Activated T-cell treated with anti-CD3 and anti-CD28 coated beads for 1 hour (primary cell): ENCODE measurements around the gene AGK.
"Not testable (repeated sequence)": the region's sequence is repeated elsewhere in the genome, so short reads cannot be mapped to it uniquely, and the experiment has no call there.

Source experiments
- DNase-seq: peaks from one replicate; pipeline ENCODE4 v3.0.0-alpha.2; 2020; ENCODE audit warnings: low read depth

The AGK gene

DNA sequence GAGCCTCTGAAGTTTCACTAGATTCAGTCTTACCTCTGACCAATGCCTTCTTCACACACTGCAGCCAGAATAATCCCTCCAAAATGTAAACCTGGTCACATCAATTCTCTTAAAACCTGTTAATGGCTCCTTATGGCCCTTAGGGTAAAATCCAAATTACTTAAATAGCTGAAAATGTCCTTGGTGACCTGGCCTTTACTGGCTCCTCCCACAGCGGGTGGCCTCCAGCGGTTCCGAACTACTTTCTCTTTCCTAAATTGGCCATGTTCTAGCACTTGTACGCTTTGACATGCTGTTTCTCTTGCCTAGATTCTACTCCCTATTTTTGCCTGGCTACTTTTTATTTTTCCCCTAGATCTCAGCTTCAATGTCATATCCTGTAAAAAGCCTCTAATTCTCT is 36.1 kb downstream of the AGK start:
- DNase-seq = no peak

DNA sequence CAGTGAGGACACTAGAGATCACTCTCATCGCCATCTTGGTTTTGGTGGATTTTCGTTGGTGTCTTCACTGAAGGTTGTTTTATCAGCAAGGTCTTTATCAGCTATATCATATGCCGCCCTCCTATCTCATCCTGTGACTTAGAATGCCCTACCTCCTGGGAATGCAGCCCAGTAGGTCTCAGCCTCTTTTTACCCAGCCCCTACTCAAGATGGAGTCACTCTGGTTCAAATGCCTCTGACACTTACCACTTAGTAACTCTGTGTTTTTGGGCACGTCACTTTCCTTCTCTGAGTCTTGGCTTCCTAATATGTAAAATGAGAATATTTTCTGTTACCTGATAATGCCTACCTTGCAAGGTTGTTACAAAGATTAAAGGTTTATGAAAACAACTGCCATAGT is 37.7 kb downstream of the AGK start:
- DNase-seq = no peak

- DNase-seq = no peak
These were observed 38.9 kb downstream of the AGK start for GRCh38 chr7:141590071-141590470.

DNA sequence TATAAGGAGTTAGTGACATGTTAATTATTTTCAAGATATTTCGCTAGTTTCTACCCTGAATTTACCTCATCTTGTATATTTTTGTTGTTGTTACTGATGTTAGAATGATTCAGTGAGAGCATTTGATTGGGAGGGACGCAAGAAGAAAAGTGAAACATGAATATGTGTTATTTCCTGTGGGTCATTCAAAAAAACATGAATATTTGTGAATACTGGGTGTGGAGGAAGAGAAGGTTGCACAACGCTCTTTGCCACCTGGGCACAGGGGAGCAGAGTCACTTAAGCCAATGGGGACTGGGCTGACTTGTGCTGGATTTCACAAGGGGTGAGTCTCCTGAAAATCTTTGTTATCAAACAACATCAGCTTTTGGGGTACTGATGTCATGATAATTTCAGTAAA is 39.5 kb downstream of the AGK start:
- no peak for DNase-seq

DNA sequence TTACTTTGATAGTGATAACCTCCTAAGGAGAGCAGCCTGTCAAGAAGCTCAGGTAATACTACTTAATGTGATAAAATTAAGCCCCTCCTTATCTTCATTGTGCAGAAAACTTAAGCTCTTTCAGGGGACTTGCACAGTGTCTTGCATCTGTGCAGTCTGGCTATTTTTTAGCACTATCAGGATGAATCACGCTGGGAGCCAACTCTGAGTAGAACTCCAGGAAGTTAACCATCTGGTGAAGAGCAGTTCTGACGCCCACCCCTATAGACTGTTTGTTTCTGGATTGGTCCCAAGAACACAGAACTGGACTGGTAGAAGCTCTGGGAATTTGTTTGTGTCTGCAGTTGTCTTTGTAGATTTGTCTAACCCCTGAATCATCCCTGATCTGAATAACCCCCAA is 41.9 kb downstream of the AGK start:
- DNase-seq = no peak

DNA sequence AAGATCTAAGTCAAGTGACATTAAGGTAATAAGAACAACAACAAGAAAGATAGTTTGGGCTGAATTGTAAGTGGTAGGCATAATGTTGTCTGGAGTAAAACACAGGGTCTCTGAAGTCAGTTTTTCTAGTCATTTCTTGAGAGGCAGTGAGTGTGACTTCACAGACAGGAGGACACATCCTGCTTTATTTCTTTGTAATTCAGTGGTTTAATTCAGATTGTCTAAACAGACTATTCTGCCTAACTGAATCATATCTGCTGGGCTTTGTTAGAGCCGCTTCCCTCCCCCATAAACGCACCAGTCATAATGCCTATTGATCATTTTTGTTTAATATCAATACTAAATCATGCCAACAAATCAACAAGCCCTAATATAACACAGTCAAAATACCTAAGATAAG is 46.8 kb downstream of the AGK start:
- no peak for DNase-seq

DNA sequence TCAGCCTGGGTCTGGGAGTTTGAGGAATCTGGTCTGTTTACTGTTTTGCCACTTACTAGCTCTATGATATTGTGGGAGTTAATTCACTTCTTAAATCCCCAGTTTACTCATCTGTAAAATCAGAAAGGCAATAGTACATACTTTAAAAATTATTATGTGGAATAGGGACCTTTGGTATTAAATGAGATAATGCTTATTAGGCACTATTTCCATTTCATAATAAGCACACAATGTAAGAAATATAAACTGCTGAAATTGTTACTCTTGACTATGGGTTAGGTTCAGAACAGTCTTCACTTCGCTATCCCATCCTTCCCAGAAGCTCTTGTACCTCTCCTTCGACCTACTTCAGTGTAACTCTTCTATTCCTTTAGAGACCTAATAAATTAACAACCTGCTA is 47.2 kb downstream of the AGK start:
- DNase-seq = no peak

GRCh38 chr7:141600168-141601006 is 49.2 kb downstream of the AGK start:
- no peak for DNase-seq

- no peak for DNase-seq
These were observed 58.4 kb downstream of the AGK start for GRCh38 chr7:141609576-141609975.

DNA sequence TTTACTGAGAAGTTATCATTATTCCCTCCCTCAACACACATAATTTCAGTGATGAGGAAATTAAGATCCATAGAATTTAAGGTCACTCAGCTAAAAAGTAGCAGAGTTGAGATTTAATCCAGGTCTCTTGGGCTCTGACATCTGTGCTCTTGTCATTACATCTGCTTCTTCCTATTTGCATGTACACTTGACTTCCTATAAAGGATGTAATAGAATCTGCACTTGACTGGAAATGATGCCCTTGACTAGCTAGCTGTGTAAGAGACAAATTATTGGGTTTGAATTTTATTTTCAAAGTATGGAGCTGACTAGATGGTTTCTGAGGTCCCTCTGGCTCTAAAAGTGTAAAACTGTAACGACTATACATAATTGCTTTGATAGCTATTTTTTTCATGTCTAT is 59.5 kb downstream of the AGK start:
- DNase-seq = no peak

GRCh38 chr7:141612861-141613260 is 61.7 kb downstream of the AGK start:
- no peak for DNase-seq

DNA sequence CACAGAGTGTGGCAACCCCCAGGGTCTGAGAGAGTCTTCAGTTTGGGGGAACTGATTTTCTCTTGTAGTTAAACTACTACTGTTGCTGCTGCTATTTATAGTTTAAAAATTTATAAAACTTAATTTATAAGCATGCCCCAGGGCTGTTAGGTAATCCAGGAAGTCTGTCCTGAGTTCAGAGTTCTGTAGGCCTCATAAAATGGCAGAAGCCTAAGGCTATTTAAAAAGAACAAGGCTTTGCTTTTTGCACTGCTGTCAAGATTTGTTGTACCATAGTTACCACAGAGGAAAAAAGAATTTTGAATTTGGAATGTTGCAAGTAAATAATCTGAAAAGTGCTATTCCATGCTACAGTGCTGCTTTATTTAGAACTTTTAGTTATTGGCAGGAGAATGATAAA is 66.1 kb downstream of the AGK start:
- no peak for DNase-seq

GRCh38 chr7:141619745-141620144 is 68.5 kb downstream of the AGK start:
- DNase-seq = no peak

GRCh38 chr7:141624763-141625162 is 73.6 kb downstream of the AGK start:
- no peak for DNase-seq

GRCh38 chr7:141630621-141631020 is 79.4 kb downstream of the AGK start:
- no peak for DNase-seq

DNA sequence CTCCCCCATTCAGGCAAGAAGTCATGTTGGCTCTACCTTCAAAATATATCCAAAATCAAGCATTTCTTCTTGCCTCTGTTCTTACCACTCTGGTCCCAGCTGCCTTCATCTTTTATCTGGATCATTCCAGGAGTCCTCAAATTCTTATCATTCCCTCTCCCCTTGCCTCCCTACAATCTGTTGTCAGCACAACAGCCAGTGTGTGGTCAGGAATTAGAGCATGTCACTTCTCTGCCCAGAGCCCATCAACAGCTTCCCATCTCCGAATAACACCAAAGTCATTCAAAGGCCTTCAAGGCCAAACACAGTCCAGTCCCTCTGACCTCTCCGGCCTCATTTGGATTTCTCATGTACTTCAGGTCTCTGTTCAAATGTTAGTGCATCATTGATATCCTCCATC is 80.3 kb downstream of the AGK start:
- DNase-seq = no peak

- DNase-seq = no peak
These were observed 82.9 kb downstream of the AGK start for GRCh38 chr7:141634065-141634464.

- no peak for DNase-seq
These were observed 84.8 kb downstream of the AGK start for GRCh38 chr7:141636053-141636452.

DNA sequence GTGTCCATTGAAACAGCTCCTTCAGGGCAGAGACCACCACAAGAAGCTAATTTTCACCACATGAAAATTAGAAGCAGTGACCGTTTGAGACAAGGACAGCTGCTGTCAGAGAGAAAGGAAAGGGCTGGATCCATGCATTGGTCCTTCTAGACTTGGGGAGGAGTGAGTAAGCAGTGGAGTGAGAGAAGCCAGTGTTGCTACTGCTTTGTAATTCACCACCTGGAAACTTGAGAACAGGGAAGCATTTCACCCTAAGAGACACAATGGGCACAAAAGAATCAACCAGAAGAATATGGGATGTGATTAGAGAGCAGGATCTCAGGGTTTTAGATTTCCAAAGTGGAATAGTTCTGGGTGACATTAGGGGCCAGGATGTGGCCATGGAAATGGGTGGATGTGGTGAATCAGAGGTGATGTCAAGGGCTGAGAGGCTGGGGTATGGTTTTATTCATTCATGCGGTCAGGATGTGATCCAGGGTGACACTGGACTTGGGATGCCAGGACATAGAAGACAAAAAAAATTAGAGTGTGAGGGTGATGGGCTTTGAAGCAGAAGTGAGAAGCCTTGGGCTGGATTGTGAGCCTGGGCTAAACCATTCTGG is 89.1 kb downstream of the AGK start:
- DNase-seq = no peak

GRCh38 chr7:141641876-141642275 is 90.7 kb downstream of the AGK start:
- no peak for DNase-seq

DNA sequence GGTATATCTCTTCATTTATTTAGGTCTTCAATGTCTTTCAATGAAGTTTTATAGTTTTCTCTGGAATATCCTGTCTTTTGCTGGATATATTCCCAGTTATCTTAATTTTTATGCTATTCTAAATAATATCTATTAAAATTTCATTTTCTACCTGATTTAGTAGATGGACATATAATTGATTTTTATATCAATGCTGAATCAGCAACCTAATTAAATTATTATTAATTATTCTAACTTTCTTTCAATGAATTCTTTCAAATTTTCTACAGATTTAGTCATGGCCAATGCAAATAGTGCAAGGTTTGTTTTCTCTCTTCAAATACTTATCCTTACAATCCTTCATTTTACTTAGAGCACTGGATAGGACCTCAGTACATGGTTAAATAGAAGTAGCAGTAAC is 94.0 kb downstream of the AGK start:
- no peak for DNase-seq

DNA sequence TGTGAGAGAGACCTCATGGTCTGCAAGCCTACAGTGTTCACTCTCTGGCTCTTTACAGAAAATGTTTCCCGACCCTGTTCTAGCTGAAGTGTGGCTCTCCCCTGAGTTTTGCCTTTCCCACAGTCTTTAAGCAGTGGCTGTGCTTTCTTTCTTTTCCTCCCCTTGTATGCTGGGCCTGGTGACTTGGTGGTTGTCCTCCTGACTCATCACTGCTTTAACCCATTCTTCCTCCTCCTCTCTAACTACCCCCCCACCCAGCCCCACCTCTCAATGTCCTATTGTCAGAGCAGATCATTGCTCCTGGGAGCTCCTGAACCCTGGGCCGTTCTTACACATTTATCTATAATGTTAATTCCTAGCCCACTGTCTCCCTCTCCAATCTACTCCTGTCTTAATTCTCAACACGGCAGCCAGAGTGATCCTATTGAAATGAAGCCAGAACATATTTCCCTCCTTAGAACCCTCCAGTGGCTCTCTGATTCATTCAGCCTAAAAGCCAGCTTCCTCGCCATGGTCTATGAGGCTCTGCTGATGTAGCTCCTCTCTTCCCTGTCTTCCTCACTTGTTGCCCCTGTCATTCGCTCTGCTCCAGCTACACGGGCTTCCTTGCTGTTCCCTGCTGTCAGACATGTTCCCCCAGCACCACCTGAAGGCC is 95.7 kb downstream of the AGK start:
- no peak for DNase-seq

DNA sequence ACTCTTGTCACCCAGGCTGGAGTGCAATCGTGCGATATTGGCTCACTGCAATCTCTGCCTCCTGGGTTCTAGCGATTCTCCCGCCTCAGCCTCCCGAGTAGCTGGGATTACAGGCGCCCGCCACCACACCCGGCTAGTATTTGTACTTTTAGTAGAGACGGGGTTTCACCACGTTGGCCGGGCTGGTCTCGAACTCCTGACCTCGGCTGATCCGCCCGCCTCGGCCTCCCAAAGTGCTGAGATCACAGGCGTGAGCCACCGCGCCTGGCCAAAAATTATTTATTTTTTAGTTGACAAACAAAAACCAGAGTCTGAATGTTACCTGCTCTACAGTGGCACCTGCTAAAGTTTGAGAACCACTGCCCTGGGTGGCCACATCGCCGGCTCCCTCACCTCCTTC is 96.5 kb downstream of the AGK start:
- not testable (repeated sequence) for DNase-seq
